SIG-M5 treated with dmso at 0.1 percent for 504 hours (cell line): ENCODE results near the gene HECW1.
"Not testable (repeated sequence)": the region's sequence is repeated elsewhere in the genome, so short reads cannot be mapped to it uniquely, and the experiment has no call there.

Experiments used
- DNase-seq: peaks from one replicate; lab custom pipeline; 2025; ENCODE audit not compliant: unreplicated experiment; lab: John Stamatoyannopoulos, UW

HECW1 gene

DNA sequence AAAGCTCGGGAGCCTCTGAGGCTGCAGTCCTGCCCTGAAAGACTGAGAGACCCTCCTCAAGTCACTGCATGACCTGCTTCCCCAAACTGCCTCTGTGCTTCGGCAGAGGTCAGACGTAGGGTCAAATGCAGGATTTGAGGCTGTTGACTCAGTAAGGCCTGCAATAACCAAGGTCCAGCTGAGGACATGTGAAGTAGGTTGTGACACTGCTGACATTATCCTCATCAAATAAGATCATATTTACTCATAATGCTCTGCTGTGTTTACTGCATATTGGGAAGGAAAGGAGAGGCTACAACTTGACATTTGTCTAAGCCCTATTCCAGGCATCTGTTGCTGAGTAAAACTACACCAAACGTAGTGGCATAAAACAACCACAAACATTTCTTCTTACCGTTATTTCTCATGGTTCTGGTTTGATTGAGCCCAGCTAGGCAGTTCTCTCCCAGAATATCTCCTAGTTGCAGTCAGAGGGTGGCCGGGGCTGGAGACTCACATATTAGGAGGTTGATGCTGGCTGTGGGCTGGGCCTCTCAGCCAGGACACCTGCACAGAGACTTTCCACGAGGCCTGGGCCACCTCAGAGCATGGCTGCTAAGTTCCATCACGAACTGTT, 348.4 kb downstream of the HECW1 start:
- no peak for DNase-seq

DNA sequence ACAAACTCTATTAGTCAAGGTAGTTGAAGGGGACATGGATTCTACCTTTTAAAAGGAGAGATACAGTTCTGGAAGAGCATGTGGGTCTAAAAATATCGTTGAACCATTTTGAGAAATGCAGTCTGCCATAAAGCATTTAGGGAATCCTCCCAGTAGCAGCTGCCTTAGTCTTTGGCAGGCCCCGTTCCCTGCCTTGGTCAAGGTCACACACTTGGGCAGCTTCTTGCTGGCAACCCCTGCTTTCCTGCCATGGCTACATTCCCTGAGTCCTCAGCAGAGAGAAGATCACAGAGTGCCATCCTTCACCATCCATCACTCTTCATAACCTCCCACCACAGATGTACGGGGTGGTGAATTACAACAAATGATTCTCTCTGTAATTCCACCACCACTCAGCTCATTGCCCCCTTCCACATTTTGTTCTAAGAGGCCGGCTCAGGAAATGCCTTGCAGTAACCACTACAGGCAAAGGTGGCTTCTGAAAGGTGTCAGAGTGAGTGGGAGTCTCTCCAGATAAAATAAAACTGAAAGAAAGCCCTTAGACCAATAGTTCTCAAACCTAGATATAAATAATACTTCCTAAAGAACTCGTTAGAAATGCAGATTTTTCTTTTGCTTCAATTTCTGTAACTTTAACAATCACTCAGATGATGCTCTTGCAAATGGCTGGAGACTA, 349.0 kb downstream of the HECW1 start:
- DNase-seq = no peak

DNA sequence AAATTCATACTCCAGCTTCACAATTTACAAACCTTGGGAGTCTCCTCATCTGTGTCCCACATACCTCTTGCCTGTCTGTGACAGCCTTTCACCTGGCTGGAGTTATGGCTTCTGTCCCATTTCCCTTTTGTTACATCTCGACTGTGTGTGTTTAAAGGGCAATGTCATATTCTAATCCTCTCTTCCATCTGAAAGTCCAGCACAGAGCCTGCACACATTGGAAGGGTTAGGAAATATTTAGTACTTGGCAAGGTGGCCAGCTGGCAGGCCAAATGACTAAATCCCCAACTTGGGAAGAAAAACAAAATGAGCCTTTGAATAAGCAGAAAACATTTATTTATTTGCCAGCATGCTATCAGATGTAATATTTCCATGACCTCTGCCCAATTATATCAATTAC, 350.4 kb downstream of the HECW1 start:
- no peak for DNase-seq

DNA sequence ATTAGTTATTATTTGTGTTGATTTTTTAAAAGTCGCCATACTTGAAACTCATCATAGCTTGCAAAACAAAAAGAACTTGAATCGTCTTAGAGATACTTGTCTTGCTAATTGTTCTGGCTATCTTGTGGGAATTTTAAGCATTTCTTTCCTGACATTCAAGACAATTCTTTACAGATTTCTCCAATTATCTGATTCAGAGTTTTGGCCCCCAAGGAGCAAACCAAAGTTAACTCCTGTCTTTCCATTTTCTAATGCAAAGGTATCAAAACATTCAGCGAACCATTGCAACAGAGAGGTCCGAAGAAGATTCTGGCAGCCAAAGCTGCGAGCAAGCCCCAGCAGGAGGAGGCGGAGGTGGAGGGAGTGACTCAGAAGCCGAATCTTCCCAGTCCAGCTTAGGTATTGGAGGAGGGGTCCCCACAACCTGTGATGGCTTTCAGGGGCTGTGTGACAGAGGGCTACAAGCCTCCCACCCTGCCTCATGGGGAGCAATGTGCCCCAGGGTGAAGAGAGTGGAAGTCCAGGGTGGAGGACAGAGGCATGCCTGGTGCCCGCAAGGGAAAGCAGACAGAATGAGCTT, 351.0 kb downstream of the HECW1 start:
- DNase-seq = no peak

DNA sequence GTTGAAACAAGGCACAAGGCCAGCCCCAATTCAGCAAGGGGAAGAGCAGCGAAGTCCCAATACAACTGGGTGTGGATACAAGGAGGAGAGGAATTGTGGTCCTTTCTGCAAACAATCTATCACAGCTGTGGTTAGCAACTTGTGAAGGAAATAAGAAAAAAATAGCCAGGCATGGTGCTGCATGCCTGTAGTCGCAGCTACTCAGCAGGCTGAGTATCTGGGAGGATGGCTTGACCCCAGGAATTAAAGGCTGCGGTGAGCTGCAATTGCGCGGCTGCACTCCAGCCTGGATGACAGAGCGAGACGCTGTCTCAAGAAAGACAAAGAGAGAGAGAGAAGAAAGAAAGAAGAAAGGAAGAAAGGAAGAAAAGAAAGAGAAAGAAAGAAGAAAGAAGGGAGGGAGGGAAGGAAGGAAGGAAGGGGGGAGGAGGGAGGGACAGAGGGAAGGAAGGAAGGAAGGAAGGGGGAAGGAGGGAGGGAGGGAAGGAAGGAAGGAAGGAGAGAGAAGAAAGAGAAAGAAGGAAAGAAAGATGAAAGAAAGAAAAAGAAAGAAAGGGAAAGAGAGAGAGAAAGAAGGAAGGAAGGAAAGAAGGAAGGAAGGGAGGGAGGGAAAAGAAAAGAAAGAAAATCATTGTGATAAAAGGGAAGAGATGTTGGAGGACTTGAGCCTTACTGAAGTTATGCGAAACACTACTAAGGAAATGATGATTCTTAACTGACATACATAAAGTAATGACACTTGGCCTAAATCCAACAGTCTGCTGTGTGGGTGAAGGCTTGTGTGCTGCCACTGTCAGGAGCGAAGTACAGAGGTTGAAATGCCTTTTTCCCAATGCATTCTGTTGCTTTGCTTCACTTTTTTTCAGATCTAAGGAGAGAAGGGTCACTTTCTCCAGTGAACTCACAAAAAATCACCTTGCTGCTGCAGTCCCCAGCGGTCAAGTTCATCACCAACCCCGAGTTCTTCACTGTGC, 353.4 kb downstream of the HECW1 start:
- DNase-seq = no peak

DNA sequence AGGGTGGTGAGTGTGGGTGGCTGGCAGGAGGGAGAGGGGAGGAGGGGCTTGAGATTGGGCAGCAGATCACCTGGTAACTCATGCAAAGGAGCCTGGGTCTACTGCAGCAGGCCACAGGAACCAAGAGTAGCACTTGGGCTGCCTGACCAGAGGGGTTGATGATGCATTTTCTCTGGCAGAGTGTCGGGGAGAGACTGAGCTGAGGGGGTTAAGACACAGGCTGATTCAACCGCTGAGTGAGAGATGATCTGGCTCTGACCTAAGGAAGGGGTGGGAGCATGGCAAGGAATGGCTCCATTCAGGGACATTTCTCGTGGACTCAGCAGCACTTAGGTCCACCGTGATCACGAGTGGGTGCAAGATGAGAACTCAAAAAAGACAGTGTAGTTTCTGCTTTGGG, 355.0 kb downstream of the HECW1 start:
- no peak for DNase-seq

DNA sequence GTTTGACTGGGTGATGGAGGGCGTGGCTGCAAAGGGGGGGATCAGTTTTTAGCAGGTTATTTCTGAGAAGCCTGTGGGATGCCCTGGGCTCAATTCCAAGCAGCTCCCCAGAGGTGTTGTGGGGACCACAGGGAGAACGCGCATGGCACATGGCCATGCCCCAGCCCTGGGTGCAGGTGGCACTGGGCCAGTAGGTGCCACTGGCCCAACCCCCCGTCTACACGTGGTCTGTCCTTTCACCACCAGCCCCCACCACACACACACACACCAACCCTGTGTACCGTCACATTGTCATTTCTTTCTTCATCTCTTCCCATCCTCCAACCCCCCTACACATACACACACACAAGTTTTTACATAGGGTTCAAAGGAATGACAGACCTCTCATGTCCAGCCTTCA, 355.4 kb downstream of the HECW1 start:
- DNase-seq = no peak

DNA sequence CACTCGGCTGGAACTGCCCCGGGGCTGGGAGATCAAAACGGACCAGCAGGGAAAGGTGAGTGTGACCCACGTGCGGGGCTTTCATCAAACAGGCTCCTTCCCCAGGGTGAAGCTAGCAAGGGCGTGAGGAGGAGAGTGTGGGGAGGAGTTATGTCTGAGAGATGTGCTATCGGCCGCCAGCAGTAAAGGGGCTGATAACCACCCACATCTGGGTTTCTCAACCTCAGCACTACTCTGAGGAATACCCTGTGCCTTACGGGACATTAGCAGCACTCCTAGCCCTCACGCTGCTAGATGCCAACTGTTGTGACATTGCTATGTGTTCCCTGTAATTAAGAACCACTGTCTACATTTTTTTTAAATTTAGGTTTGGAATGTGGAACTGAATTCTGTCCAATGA, 356.6 kb downstream of the HECW1 start:
- DNase-seq = no peak

DNA sequence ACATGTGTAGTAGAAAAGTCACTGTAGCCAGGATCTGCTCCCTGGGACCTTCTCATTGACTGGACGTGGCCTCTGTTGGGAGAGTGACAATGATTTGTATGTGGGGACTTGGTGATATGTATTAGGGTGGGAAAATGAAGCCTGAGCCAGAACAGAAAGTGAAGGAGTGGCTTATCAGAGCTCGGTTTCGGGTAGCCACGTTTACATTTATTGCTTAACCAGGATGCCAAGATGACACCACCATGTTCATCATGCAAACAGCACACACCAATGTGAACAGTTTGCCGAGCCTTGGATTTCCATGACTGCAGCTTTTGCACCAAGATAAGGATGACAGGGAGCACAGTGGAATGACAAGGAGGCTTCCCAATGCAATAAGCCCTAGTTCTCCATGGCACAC, 357.7 kb downstream of the HECW1 start:
- DNase-seq = no peak

DNA sequence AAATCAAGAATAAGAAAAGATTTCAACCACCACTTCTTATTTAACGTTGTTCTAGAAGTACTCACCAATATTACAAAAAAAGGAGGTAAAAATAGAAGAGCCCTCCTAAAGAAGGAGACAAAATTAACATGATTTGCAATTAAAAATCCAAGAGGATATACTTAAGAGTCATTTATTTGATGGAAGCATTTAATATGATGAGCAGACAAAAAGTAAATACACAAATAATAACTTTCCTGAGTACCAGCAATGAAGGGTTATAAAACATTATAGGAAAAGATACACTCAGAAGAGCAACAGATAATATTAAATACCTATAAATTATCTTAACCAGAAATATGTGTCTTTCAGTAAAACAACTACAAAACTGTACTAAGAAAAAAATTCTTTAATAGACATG, 363.5 kb downstream of the HECW1 start:
- DNase-seq = no peak

DNA sequence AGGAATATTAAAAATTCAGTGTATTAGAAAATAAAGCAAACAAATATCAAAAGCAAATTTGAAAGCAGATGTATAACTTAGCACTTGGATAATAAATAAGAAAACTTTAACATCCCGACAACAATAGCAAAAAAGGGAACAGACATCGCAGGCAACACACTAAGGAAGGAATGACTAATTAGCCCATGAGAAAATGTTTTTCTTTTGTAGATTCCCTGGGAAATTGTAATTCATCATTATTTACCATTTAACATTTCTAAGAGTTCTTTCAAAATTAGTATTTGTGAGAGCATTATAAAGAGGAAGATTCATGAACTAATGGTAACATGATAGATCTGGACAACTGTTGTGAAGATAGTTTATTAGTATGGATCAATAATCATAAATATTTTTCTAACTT, 364.4 kb downstream of the HECW1 start:
- no peak for DNase-seq

DNA sequence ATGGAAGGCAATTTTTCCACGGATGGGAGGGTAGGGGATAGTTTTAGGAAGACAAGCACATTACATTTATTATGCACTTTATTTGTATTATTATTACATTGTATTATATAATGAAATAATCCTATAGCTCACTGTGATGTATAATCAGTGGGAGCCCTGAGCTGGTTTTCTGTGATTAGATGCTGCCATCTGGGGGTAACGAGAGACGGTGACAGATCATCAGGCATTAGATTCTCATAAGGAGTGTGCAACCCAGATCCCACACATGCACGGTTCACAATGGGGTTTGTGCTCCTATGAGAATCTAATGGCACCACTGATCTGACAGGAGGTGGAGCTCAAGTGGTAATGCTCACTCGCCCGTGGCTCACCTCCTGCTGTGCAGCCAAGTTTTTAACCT, 366.6 kb downstream of the HECW1 start:
- no peak for DNase-seq

DNA sequence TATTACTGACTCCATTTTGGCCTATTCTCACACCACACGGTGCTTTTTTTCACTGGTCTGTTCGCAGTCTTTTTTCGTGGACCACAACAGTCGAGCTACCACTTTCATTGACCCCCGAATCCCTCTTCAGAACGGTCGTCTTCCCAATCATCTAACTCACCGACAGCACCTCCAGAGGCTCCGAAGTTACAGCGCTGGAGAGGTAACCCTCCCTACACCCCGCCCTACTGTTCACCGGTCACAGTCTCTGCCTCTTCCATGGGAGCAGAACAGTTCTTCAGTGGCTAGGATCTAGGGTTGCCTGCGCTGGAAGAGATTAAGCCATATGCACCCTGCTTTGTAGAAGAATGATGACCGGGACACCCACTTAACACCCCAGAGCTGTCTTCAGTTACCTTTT, 367.1 kb downstream of the HECW1 start:
- no peak for DNase-seq

DNA sequence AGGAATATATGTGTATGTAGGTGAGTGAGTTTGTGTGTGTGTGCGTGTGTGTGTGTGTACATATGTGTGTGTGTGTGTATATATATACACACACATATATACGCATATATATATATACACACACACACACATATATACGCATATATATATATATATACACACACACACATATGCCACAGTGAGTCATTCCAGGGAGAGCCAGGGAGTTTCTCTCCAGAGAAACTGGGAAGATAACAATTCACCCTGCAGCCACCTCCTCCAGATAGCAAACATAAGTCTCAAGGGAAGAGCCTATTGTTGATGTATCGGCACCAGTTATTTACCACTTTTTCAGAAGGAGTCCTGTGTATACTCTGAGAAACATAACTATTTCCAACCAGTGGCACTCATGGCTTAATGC, 368.1 kb downstream of the HECW1 start:
- DNase-seq = no peak

DNA sequence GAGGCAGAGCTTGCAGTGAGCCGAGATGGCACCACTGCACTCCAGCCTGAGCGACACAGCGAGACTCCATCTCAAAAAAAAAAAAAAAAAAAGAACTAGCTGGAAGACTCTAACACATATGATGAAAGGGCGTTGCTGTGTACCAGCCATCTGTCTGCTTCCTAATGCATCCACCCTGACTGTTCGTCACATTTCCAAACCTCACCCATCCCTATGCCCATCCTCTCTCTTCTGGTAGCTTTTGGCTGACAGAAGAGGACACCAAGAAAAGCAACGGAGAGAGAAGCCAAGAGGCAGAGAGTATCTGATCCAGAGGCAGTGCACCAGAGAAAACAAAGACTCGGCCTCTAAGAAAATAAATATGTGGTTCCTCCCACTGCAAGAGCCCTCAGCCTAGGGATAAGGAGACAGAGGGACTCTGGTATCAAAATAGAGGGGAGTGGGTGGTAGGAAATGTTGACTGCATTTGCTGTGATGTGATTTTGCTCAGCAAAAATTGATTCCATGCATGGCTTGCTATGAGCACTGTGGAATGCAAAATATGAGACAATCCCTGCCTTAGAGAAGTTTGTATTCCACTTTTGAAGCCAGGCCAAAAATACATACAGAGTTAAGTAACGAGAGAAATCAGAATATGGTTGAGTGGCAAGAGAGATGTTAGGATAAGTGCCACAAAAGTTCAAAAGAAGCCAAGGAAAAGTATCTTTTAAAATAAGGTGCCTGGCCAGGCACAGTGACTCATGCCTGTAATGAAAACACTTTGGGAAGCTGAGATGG, 369.6 kb downstream of the HECW1 start:
- no peak for DNase-seq

DNA sequence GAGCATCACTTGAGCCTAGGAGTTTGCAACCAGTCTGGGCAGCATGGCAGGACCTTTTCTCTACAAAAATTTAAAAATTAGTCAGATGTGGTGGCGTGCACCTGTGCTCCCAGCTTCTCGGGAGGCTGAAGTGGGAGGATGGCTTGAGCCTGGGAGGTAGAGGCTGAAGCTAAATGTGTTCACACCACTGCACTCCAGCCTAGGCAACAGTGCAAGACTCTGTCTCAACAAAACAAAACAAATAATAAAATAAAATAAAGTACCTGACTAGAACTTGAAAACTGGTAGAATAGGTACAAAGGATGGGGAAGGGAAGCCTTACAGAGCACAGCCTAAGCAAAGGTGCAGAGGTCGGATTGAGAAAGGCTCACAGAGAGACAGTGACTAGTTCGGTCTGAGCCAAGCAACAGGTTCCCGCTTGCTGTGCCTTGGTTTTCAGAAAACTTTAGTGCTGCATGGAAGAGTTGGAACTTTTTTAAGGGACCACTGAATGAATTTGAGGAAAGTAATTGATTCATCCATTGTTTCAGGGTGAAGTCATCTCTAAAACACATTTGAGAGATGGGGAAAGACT, 370.3 kb downstream of the HECW1 start:
- no peak for DNase-seq

DNA sequence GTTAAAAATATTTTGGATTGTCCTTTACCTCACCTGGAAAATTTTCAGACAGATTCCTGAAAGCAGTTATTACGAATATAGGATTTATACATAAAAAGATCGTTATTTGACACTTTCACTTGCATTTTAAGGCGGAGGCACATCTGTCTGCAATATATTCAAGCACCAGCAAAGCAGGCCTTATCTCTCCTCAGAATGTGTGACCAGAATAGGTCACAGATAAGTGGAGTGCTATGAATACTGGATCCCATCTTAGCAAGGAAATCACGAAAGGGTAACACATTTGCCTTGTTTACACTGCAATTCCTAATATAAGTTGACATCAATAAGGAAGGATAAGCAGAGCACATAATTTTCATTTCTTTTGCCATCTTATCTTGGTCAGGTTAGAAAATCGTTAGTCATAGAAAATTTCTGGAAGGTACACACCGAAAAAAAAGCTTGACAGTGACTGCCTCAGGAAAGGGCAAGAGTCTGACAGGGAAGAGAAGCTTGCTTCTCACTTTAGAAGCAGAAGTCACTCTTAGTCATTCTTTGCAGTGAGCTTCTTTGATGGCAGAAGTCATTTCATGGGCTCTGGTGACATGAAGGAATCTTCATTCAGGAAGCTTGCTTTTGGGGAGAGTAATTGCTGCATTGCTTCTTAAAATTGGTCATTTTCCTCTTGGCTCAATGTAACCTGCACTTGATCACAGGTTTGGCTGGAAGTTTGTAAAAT, 372.4 kb downstream of the HECW1 start:
- peak; percentile 8 for DNase-seq

DNA sequence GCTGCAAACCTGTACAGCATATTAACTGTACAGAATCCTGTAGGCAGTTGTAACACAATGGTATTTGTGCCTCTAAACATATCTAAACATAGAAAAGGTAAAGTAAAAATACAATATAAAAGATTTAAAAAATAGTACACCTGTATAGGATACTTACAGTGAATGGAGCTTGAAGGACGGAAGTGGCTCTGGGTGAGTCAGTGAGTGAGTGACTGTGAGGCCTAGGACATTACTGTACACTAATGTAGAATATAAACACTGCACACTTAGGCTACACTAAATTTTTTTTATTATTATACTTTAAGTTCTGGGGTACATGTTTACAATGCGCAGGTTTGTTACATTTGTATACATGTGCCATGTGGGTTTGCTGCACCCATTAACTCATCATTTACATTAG, 373.1 kb downstream of the HECW1 start:
- no peak for DNase-seq

DNA sequence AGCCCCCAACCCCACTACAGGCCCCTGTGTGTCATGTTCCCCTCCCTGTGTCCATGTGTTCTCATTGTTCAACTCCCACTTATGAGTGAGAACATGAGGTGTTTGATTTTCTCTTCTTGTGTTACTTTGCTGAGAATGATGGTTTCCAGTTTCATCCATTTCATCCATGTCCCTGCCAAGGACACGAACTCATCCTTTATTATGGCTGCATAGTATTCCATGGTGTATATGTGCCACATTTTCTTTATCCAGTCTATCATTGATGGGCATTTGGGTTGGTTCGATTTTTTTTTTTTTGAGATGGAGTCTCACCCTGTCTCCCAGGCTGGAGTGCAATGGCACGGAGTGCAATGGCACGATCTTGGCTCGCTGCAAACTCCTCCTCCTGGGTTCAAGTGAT, 373.6 kb downstream of the HECW1 start:
- not testable (repeated sequence) for DNase-seq

DNA sequence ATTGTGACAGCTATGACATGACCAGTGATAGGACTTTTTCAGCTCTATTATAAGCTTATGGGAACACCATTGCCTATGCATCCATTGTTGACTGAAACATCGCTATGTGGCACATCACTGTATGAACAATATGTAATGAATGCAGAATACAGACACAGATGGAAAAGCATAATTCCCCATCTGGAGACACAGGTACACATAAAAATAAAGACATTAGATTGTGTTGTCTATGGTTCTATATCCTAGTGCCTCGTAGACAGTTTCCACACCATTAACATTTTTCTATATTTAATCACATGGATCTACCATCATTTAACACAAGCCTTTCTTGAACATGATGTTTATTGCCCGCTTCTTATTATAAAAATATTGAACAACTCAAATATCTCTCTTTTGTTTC, 374.2 kb downstream of the HECW1 start:
- no peak for DNase-seq
